Liver (tissue), 9 donors: ENCODE results near the gene CNPY4. TPM values are rescaled to one million over a fixed set of nuclear protein-coding genes. Genes with fewer than 3 reads are reported as not detected.

ENCODE experiments used
- DNase-seq: peaks from one replicate; pipeline ENCODE4 v3.0.0-alpha.2; 2017; ENCODE audit warnings: low spot score
- H3K27ac ChIP-seq, 2 donors: one replicate each; pipeline ENCODE4 v1.7.0; 2013; ENCODE audit warnings: inconsistent platforms in 2 of 2, low read length in 2 of 2, control low read depth in 1 of 2, low read depth in 1 of 2, mild to moderate bottlenecking in 1 of 2
- H3K27me3 ChIP-seq, 4 donors: one replicate each; pipeline versions ENCODE4 v1.6.1 to v1.7.0; 2013; ENCODE audit warnings: low read length in 3 of 4, inconsistent platforms in 1 of 4, mild to moderate bottlenecking in 1 of 4, moderate library complexity in 1 of 4; ENCODE audit not compliant: control insufficient read depth in 4 of 4, insufficient read depth in 4 of 4
- H3K36me3 ChIP-seq, 4 donors: one replicate each; pipeline versions ENCODE4 v1.6.1 to v1.7.0; 2013; ENCODE audit warnings: low read length in 3 of 4, mild to moderate bottlenecking in 3 of 4, low read depth in 1 of 4, moderate library complexity in 1 of 4; ENCODE audit not compliant: control insufficient read depth in 4 of 4, insufficient read depth in 3 of 4
- H3K4me1 ChIP-seq, 4 donors: one replicate each; pipeline versions ENCODE4 v1.6.1 to v1.7.0; 2013; ENCODE audit warnings: low read length in 3 of 4, mild to moderate bottlenecking in 3 of 4, moderate library complexity in 1 of 4; ENCODE audit not compliant: control insufficient read depth in 4 of 4, insufficient read depth in 4 of 4
- H3K4me3 ChIP-seq, 3 donors: one replicate each; pipeline versions ENCODE4 v1.6.1 to v1.7.0; 2013; ENCODE audit warnings: low read length in 3 of 3, control low read depth in 1 of 3, low read depth in 1 of 3, mild to moderate bottlenecking in 1 of 3
- H3K9ac ChIP-seq, 2 donors: one replicate each; pipeline ENCODE4 v1.7.0; 2013; ENCODE audit warnings: low read length in 2 of 2, mild to moderate bottlenecking in 2 of 2, moderate library complexity in 2 of 2, control low read depth in 1 of 2, low read depth in 1 of 2
- H3K9me3 ChIP-seq, 4 donors: one replicate each; pipeline versions ENCODE4 v1.6.1 to v1.7.0; 2013; ENCODE audit warnings: low read length in 3 of 4; ENCODE audit not compliant: control insufficient read depth in 4 of 4
- ATF3 ChIP-seq: IDR thresholded peaks from 2 replicates; pipeline ENCODE4 v1.6.1; 2016; ENCODE audit warnings: antibody characterized with exemption
- CTCF ChIP-seq: fragments of 150-350 bp; IDR thresholded peaks from 2 replicates; pipeline ENCODE4 v1.5.1; 2017; ENCODE audit warnings: improper control_type of control experiment, low read depth, low read length; ENCODE audit not compliant: missing input control
- FOXA2 ChIP-seq: IDR thresholded peaks from 2 replicates; pipeline ENCODE4 v1.6.1; 2016; ENCODE audit warnings: antibody characterized with exemption
- HNF4A ChIP-seq, 2 donors: conservative IDR thresholded peaks; 2 replicates each; pipeline ENCODE4 v1.6.1; 2016; ENCODE audit warnings: antibody characterized with exemption in 2 of 2, mild to moderate bottlenecking in 2 of 2
- MAX ChIP-seq: IDR thresholded peaks from 2 replicates; pipeline ENCODE4 v1.6.1; 2016; ENCODE audit warnings: antibody characterized with exemption
- NR2F2 ChIP-seq: IDR thresholded peaks from 2 replicates; pipeline ENCODE4 v1.6.1; 2016; ENCODE audit warnings: antibody characterized with exemption
- RAD21 ChIP-seq, 2 donors: IDR thresholded peaks; 2 replicates each; pipeline ENCODE4 v1.6.1; 2016; ENCODE audit warnings: antibody characterized with exemption in 2 of 2, mild to moderate bottlenecking in 2 of 2
- REST ChIP-seq: IDR thresholded peaks from 2 replicates; pipeline ENCODE4 v1.6.1; 2016; ENCODE audit warnings: antibody characterized with exemption, mild to moderate bottlenecking
- YY1 ChIP-seq: IDR thresholded peaks from 2 replicates; pipeline ENCODE4 v1.6.1; 2016; ENCODE audit warnings: antibody characterized with exemption, mild to moderate bottlenecking
- ZBTB33 ChIP-seq: IDR thresholded peaks from 2 replicates; pipeline ENCODE4 v1.6.1; 2016; ENCODE audit warnings: antibody characterized with exemption
- WGBS: extraction: QIAGEN DNeasy Blood & Tissue Kit; methylation state at CpG from one replicate; pipeline ENCODE4 v1.1.7; 2013; 5-methylcytosine and 5-hydroxymethylcytosine counted together
- polyA plus RNA-seq, 2 donors: library from polyadenylated mRNA; stranded (reverse) in 1 of 2; unstranded in 1 of 2; fragments of 200-250 nt in 1 of 2; fragments of >200 nt in 1 of 2; fragmentation: Nextera tagmentation in 1 of 2; extraction: Ambion mirVana in 1 of 2; gene quantifications; one replicate each; pipeline versions ENCODE4 v1.2.1 to v1.2.3, GENCODE V29; 2013 to 2015
- total RNA-seq, 2 donors: library from RNA; depleted of rRNA; stranded (reverse); fragments of >200 nt; gene quantifications; one replicate each; pipeline ENCODE4 v1.2.3, GENCODE V29; 2014
- donor health status: healthy.
- donor health status: healthy.
- donor health status: healthy.
- donor health status: healthy.
- donor health status: healthy.

Gene CNPY4
- total and polyA plus RNA-seq, 4 donors: 1.9 to 11.9 (median 3.8) TPM

- no peak for TF ChIP-seq REST
These were observed 40.6 kb downstream of the CNPY4 start (continued) for GRCh38 chr7:100160067-100160466.

- WGBS: 75% methylated on average over 6 of the region's 6 CpGs
- Histone ChIP-seq H3K9ac (no peak overlapping the region), H3K27ac (no peak overlapping the region), H3K4me1 (peaks cover 0 to 13% (median 5%) of the 10 kb centered on the region in 4 donors), H3K36me3 (no peaks in the 10 kb centered on the region), H3K27me3 (peaks cover 0 to 2% (median 0%) of the 10 kb centered on the region in 4 donors), H3K4me3 (no peak overlapping the region), H3K9me3 (no peaks in the 10 kb centered on the region)
- no peak for DNase-seq
- no peak for TF ChIP-seq RAD21 (IDR thresholded peaks at IDR 0.05)
These were observed 43.6 kb downstream of the CNPY4 start for GRCh38 chr7:100163006-100163531.

- no peak overlapping the region for H3K27ac ChIP-seq
These were observed 44.4 kb downstream of the CNPY4 start for GRCh38 chr7:100163871-100164270.

More at GRCh38 chr7:100163871-100164270, 44.4 kb downstream of the CNPY4 start:
- 87% methylated on average over 5 of the region's 5 CpGs for WGBS
- no peaks in the 10 kb centered on the region for H3K36me3 ChIP-seq
- H3K9ac ChIP-seq: no peak overlapping the region
- H3K9me3 ChIP-seq: no peaks in the 10 kb centered on the region
- H3K4me1 ChIP-seq: peaks cover 0 to 10% (median 5%) of the 10 kb centered on the region in 4 donors
- H3K4me3 ChIP-seq: no peak overlapping the region
- DNase-seq: no peak
- peaks cover 0 to 4% (median 0%) of the 10 kb centered on the region in 4 donors for H3K27me3 ChIP-seq
- TF ChIP-seq ZBTB33: no peak
- no peak for TF ChIP-seq NR2F2
- TF ChIP-seq ATF3: no peak
- TF ChIP-seq MAX: no peak
- TF ChIP-seq YY1: no peak
- TF ChIP-seq HNF4A (conservative IDR thresholded peaks at IDR 0.05): no peak
- no peak for TF ChIP-seq CTCF
- no peak for TF ChIP-seq FOXA2
